Neural cell (in vitro differentiated cells): ENCODE data around the gene GJB2. TPM values are rescaled to one million over a fixed set of nuclear protein-coding genes. Genes with fewer than 3 reads are reported as not detected.

Experiments
- H2AFZ ChIP-seq: fragments of 200-600, 300-800 bp; sonication (generic), shearing (Covaris generic); 2 replicates; pipeline ENCODE4 v1.6.0; 2014; ENCODE audit warnings: low read depth, mild to moderate bottlenecking, antibody characterized with exemption, low read length, moderate library complexity
- H3F3A ChIP-seq: fragments of 200-600 bp; shearing (Covaris generic); 2 replicates; pipeline ENCODE4 v1.6.1; 2016; ENCODE audit warnings: mild to moderate bottlenecking, moderate library complexity, mixed read lengths, antibody characterized with exemption, low read length; ENCODE audit not compliant: insufficient read depth, poor library complexity, severe bottlenecking
- H3K27ac ChIP-seq: fragments of 200-600, 300-800 bp; sonication (generic), shearing (Covaris generic); 2 replicates; pipeline ENCODE4 v1.5.1; 2014; ENCODE audit warnings: mild to moderate bottlenecking, low read length, moderate library complexity
- H3K27me3 ChIP-seq: fragments of 300-800, 200-600 bp; sonication (generic), shearing (Covaris generic); 2 replicates; pipeline ENCODE4 v1.6.0; 2014; ENCODE audit warnings: mild to moderate bottlenecking, low read depth, low read length, moderate library complexity; ENCODE audit not compliant: insufficient read depth
- H3K36me3 ChIP-seq: fragments of 300-800, 200-600 bp; sonication (generic), shearing (Covaris generic); 2 replicates; pipeline ENCODE4 v1.5.1; 2014; ENCODE audit warnings: mild to moderate bottlenecking, antibody characterized with exemption, low read length, moderate library complexity; ENCODE audit not compliant: insufficient read depth
- H3K4me2 ChIP-seq: fragments of 300-800, 200-600 bp; sonication (generic), shearing (Covaris generic); 2 replicates; pipeline ENCODE4 v1.6.0; 2014; ENCODE audit warnings: mild to moderate bottlenecking, low read length
- H3K4me3 ChIP-seq: fragments of 300-800, 200-600 bp; sonication (generic), shearing (Covaris generic); 2 replicates; pipeline ENCODE4 v1.5.1; 2014; ENCODE audit warnings: mild to moderate bottlenecking, low read length, moderate library complexity
- H3K79me2 ChIP-seq: fragments of 200-600 bp; shearing (Covaris generic); replicated peaks from 2 replicates; pipeline ENCODE4 v1.6.0; 2014; ENCODE audit warnings: mild to moderate bottlenecking, low read length, moderate library complexity; ENCODE audit not compliant: insufficient read depth
- H3K9ac ChIP-seq: fragments of 300-800, 200-600 bp; sonication (generic), shearing (Covaris generic); 2 replicates; pipeline ENCODE4 v1.6.1; 2016; ENCODE audit warnings: mild to moderate bottlenecking, low read length, mixed read lengths
- H3K9me2 ChIP-seq: fragments of 200-600 bp; shearing (Covaris generic); 2 replicates; pipeline ENCODE4 v1.6.1; 2016; ENCODE audit warnings: mild to moderate bottlenecking, low read length, mixed read lengths; ENCODE audit not compliant: insufficient read depth
- H3K9me3 ChIP-seq: fragments of 200-600, 300-800 bp; sonication (generic), shearing (Covaris generic); 2 replicates; pipeline ENCODE4 v1.6.1; 2016; ENCODE audit warnings: mild to moderate bottlenecking, mixed run types, low read length, moderate library complexity, mixed read lengths
- H4K20me1 ChIP-seq: fragments of 200-600 bp; shearing (Covaris generic); 2 replicates; pipeline ENCODE4 v1.6.1; 2016; ENCODE audit warnings: mild to moderate bottlenecking, mixed run types; ENCODE audit not compliant: insufficient read depth
- CTCF ChIP-seq: fragments of 450-650 bp; IDR thresholded peaks from 2 replicates; pipeline ENCODE4 v1.5.1; 2014; ENCODE audit warnings: antibody characterized with exemption, mild to moderate bottlenecking, moderate library complexity; ENCODE audit not compliant: poor library complexity, severe bottlenecking
- EP300 ChIP-seq: fragments of 450-650 bp; conservative IDR thresholded peaks from 2 replicates; pipeline ENCODE4 v1.6.1; 2014; ENCODE audit warnings: antibody characterized with exemption, mild to moderate bottlenecking, moderate library complexity; ENCODE audit not compliant: poor library complexity, severe bottlenecking
- EZH2 ChIP-seq: fragments of 200-600, 300-800 bp; shearing (Covaris generic), sonication (generic); IDR thresholded peaks from 2 replicates; pipeline ENCODE4 v1.6.1; 2014; ENCODE audit warnings: antibody characterized with exemption, low read length, borderline replicate concordance, mild to moderate bottlenecking; ENCODE audit not compliant: insufficient read depth, poor library complexity, severe bottlenecking
- MXI1 ChIP-seq: fragments of 450-650 bp; conservative IDR thresholded peaks from 2 replicates; pipeline ENCODE4 v1.6.1; 2014; ENCODE audit warnings: antibody characterized with exemption, mild to moderate bottlenecking; ENCODE audit not compliant: poor library complexity, severe bottlenecking
- POLR2AphosphoS5 ChIP-seq: IDR thresholded peaks from 2 replicates; pipeline ENCODE4 v1.6.1; 2012
- RAD21 ChIP-seq: fragments of 450-650 bp; conservative IDR thresholded peaks from 2 replicates; pipeline ENCODE4 v1.6.1; 2014; ENCODE audit warnings: antibody characterized with exemption, mild to moderate bottlenecking, moderate library complexity
- REST ChIP-seq: IDR thresholded peaks from 2 replicates; pipeline ENCODE4 v1.6.1; 2012; ENCODE audit warnings: borderline replicate concordance
- SMC3 ChIP-seq: fragments of 450-650 bp; conservative IDR thresholded peaks from 2 replicates; pipeline ENCODE4 v1.6.1; 2014; ENCODE audit warnings: antibody characterized with exemption, mild to moderate bottlenecking, moderate library complexity; ENCODE audit not compliant: poor library complexity
- TAF1 ChIP-seq: IDR thresholded peaks from 2 replicates; pipeline ENCODE4 v1.6.1; 2012; ENCODE audit warnings: low read depth
- polyA minus RNA-seq: library from RNA; depleted of rRNA, polyadenylated mRNA; stranded (reverse); fragments of >200 nt; gene quantifications from 2 replicates; pipeline ENCODE4 v1.2.3, GENCODE V29; 2014
- polyA plus RNA-seq: library from polyadenylated mRNA; depleted of rRNA; stranded (reverse); fragments of >200 nt; gene quantifications from 2 replicates; pipeline ENCODE4 v1.2.3, GENCODE V29; 2014

Gene GJB2
- polyA plus RNA-seq (not detected in 2 replicates), polyA minus RNA-seq (not detected in 2 replicates)

DNA sequence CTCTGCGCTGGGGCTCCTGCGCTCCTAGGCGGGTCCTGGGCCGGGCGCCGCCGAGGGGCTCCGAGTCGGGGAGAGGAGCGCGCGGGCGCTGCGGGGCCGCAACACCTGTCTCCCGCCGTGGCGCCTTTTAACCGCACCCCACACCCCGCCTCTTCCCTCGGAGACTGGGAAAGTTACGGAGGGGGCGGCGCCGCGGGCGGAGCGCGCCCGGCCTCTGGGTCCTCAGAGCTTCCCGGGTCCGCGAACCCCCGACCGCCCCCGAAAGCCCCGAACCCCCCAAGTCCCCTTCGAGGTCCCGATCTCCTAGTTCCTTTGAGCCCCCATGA, at the start of gene GJB2:
Gene GJB2, minus strand, starts transcription at position 103 of the 326 bp plus-strand sequence. CDS start 3,357 bp downstream, outside the sequence.
- H3K79me2 ChIP-seq = no peaks in the 10 kb centered on the region
- no peak within 1 kb of the TSS for H2AFZ ChIP-seq
- no peak for TF ChIP-seq CTCF
- no peak for TF ChIP-seq TAF1
- TF ChIP-seq EZH2 = no peak
- TF ChIP-seq POLR2AphosphoS5 = no peak
- no peak for TF ChIP-seq MXI1
- TF ChIP-seq SMC3 = no peak
- no peak for TF ChIP-seq EP300
- no peak for TF ChIP-seq REST
- TF ChIP-seq RAD21 = no peak
- peak within 1 kb of the TSS; percentile 17 for H3K9ac ChIP-seq
- H3K4me2 ChIP-seq = peak within 1 kb of the TSS; percentile 87
- H3K36me3 ChIP-seq = no peaks in the 10 kb centered on the region
- peak within 1 kb of the TSS; percentile 69 for H3K4me3 ChIP-seq
- peaks cover 75% of the 10 kb centered on the region for H3K27me3 ChIP-seq
- no peaks in the 10 kb centered on the region for H4K20me1 ChIP-seq
- H3K9me3 ChIP-seq = no peaks in the 10 kb centered on the region
- H3K27ac ChIP-seq = no peak within 1 kb of the TSS
- no peaks in the 10 kb centered on the region for H3K9me2 ChIP-seq
- H3F3A ChIP-seq = no peaks in the 10 kb centered on the region

- H3K4me3 ChIP-seq = no peak overlapping the region
- H3F3A ChIP-seq = no peaks in the 10 kb centered on the region
- H4K20me1 ChIP-seq = no peaks in the 10 kb centered on the region
- no peaks in the 10 kb centered on the region for H3K9me3 ChIP-seq
- no peaks in the 10 kb centered on the region for H3K79me2 ChIP-seq
- H3K9ac ChIP-seq = no peak overlapping the region
- no peaks in the 10 kb centered on the region for H3K9me2 ChIP-seq
- no peak for TF ChIP-seq RAD21
- TF ChIP-seq EP300 = no peak
- no peak overlapping the region for H3K4me2 ChIP-seq
- no peaks in the 10 kb centered on the region for H3K27me3 ChIP-seq
- H3K36me3 ChIP-seq = no peaks in the 10 kb centered on the region
- H3K27ac ChIP-seq = no peak overlapping the region
- H2AFZ ChIP-seq = no peak overlapping the region
Measured at GRCh38 chr13:20241593-20241992, 48.9 kb upstream of the GJB2 start.

GRCh38 chr13:20239748-20240147, 47.0 kb upstream of the GJB2 start:
- H3K4me3 ChIP-seq = no peak overlapping the region
- no peak overlapping the region for H2AFZ ChIP-seq
- no peaks in the 10 kb centered on the region for H3K9me2 ChIP-seq
- H3K4me2 ChIP-seq = no peak overlapping the region
- no peaks in the 10 kb centered on the region for H3K79me2 ChIP-seq
- no peak overlapping the region for H3K27ac ChIP-seq
- no peaks in the 10 kb centered on the region for H3K27me3 ChIP-seq
- TF ChIP-seq EP300 (no peak), REST (no peak), EZH2 (no peak), RAD21 (no peak), POLR2AphosphoS5 (no peak), CTCF (no peak), MXI1 (no peak), TAF1 (no peak), SMC3 (no peak)
- H3K36me3 ChIP-seq = no peaks in the 10 kb centered on the region
- no peaks in the 10 kb centered on the region for H4K20me1 ChIP-seq
- no peak overlapping the region for H3K9ac ChIP-seq
- no peaks in the 10 kb centered on the region for H3K9me3 ChIP-seq
- H3F3A ChIP-seq = no peaks in the 10 kb centered on the region
